ENCODE results near the gene CCDC47.

GRCh38 chr17:63707151-63707550 is 66.2 kb downstream of the CCDC47 start:
- TF ChIP-seq ADNP (CRISPR knock-in tag; IDR thresholded peaks at IDR 0.05) (no peak), POLR2A (IDR thresholded peaks at IDR 0.05; ENCODE audit: insufficient read depth in 1 of 2, low read depth in 2 of 2, low read length in 2 of 2) (no peak), ZNF670 (CRISPR knock-in tag; IDR thresholded peaks at IDR 0.05; ENCODE audit: borderline replicate concordance) (no peak), ZNF160 (CRISPR knock-in tag; IDR thresholded peaks at IDR 0.05) (no peak), ZBTB33 (CRISPR knock-in tag; IDR thresholded peaks at IDR 0.05) (no peak), RAD21 (CRISPR knock-in tag; IDR thresholded peaks at IDR 0.05) (no peak), REST (IDR thresholded peaks at IDR 0.05; ENCODE audit: borderline replicate concordance in 1 of 2, low read depth in 1 of 2, low read length in 2 of 2) (no peak), GABPB1 (CRISPR knock-in tag; IDR thresholded peaks at IDR 0.05) (no peak), JUND (CRISPR knock-in tag; IDR thresholded peaks at IDR 0.05) (no peak), CTCF (CRISPR knock-in tag; IDR thresholded peaks at IDR 0.05) (no peak), KDM2A (CRISPR knock-in tag; IDR thresholded peaks at IDR 0.05; ENCODE audit: borderline replicate concordance, low read depth) (no peak), TAF1 (CRISPR knock-in tag; IDR thresholded peaks at IDR 0.05) (no peak), SP2 (CRISPR knock-in tag; IDR thresholded peaks at IDR 0.05) (no peak)
